ENCODE results near the gene MATCAP1. TPM values are rescaled to one million over a fixed set of nuclear protein-coding genes. Genes with fewer than 3 reads are reported as not detected.

The MATCAP1 gene
- total RNA-seq, 2 donors from 2014 or later: 11.9 to 31.6 TPM

DNA sequence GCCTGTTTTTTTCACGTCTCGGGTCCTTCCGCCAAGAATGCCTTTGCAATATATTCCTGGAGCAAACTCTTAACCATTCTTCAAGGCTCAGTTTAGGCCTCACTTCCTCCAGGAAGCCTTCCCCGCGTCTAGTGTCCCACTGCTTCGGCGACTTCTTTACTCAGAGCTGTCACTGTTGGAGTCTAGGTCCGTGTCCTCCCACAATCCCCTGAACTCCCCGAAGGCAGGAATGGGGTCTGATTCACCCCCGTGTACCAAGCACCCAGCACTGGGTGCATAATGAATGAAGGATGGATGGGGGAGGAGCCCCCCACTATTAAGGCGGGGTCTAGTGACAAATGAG, 508 bp downstream of the MATCAP1 start:
- Histone ChIP-seq H3K4me3 (no peak overlapping the region), H3K27me3 (no peaks in the 10 kb centered on the region), H3K36me3 (replicated peaks in 1 of 2; ENCODE audit: insufficient read depth in 1 of 2, low read depth in 2 of 2) (no peaks in the 10 kb centered on the region), H3K9me3 (no peaks in the 10 kb centered on the region), H3K4me1 (peaks cover 36% of the 10 kb centered on the region), H3K27ac (peak overlapping the region in 3 of 4 donors; percentile 95 to 96 (median 96))
- 6 to 8% methylated on average over 11 of the region's 11 CpGs for WGBS, 2 donors
- TF ChIP-seq, protein P1, sequence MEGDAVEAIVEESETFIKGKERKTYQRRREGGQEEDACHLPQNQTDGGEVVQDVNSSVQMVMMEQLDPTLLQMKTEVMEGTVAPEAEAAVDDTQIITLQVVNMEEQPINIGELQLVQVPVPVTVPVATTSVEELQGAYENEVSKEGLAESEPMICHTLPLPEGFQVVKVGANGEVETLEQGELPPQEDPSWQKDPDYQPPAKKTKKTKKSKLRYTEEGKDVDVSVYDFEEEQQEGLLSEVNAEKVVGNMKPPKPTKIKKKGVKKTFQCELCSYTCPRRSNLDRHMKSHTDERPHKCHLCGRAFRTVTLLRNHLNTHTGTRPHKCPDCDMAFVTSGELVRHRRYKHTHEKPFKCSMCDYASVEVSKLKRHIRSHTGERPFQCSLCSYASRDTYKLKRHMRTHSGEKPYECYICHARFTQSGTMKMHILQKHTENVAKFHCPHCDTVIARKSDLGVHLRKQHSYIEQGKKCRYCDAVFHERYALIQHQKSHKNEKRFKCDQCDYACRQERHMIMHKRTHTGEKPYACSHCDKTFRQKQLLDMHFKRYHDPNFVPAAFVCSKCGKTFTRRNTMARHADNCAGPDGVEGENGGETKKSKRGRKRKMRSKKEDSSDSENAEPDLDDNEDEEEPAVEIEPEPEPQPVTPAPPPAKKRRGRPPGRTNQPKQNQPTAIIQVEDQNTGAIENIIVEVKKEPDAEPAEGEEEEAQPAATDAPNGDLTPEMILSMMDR (IDR thresholded peaks at IDR 0.05): no peak
- TF ChIP-seq POLR2A (IDR thresholded peaks at IDR 0.05): no peak
- DNase-seq (no peak), ATAC-seq (no peak)
- intact Hi-C loops (cut with DNase I): loop anchor here (10.0 kb wide), 1 partner anchor 208 kb away; no protein-coding TSS in a partner anchor

DNA sequence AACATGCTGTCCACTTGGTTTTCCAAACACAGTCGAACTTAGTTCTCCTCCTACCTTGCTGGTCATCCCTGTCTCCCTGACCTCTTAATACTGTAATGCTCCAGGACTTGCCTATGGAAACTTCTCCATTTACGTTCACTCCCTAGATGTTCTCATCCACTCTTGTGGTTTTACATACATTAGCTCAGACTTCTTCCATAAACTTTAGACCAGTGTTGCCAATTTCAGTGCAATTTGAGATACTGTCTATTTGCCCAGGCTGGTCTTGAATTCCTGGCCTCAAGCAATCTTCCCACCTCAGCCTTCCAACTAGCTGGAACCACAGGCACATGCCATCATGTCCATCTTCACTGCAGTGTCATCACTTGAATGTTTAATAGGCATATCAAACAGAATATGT, 1.5 kb downstream of the MATCAP1 start:
- peaks cover 44% of the 10 kb centered on the region for H3K4me1 ChIP-seq
- WGBS, 2 donors: 76 to 85% methylated on average over 2 of the region's 2 CpGs
- TF ChIP-seq, protein P1 (IDR thresholded peaks at IDR 0.05): no peak
- no peak for TF ChIP-seq POLR2A (IDR thresholded peaks at IDR 0.05)
- intact Hi-C loops (cut with DNase I): loop anchor here (10.0 kb wide), 1 partner anchor 207 kb away; no protein-coding TSS in a partner anchor
- ATAC-seq (no peak), DNase-seq (no peak)
- no peaks in the 10 kb centered on the region for H3K36me3 ChIP-seq (replicated peaks in 1 of 2; ENCODE audit: insufficient read depth in 1 of 2, low read depth in 2 of 2)
- H3K27ac ChIP-seq: no peak overlapping the region
- H3K9me3 ChIP-seq: no peaks in the 10 kb centered on the region
- H3K4me3 ChIP-seq: no peak overlapping the region
- H3K27me3 ChIP-seq: no peaks in the 10 kb centered on the region

DNA sequence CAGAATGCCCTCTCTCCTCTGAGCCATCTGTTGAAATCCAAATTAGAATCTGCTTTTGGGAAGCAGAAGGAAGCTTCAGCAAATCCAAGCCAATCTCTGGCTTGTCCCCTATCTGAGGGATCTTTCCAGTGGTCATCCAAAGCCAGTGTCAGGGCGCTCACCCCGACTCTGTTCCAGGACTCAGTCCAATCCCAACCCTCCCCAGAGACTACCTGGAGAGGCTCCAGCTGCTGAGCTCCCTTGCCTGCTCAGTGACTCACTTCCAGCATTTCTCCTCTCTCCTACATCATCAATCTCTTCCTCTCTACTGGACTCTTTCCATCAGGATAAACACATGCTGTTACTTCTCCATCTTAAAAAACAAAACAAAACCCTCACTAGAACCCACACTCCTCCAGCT, 2.4 kb downstream of the MATCAP1 start:
- no peak for TF ChIP-seq POLR2A (IDR thresholded peaks at IDR 0.05)
- TF ChIP-seq, protein P1 (IDR thresholded peaks at IDR 0.05): no peak
- DNase-seq (peak in 3 of 4 donors; percentile 41 to 56 (median 45)), ATAC-seq (no peak)
- peaks cover 45% of the 10 kb centered on the region for H3K4me1 ChIP-seq
- H3K4me3 ChIP-seq: no peak overlapping the region
- intact Hi-C loops (cut with DNase I): loop anchor here (10.0 kb wide), 1 partner anchor 207 kb away; no protein-coding TSS in a partner anchor
- H3K27me3 ChIP-seq: no peaks in the 10 kb centered on the region
- no peaks in the 10 kb centered on the region for H3K36me3 ChIP-seq (replicated peaks in 1 of 2; ENCODE audit: insufficient read depth in 1 of 2, low read depth in 2 of 2)
- WGBS, 2 donors: 66 to 71% methylated on average over 2 of the region's 2 CpGs
- peak overlapping the region in 1 of 4 donors; percentile 16 for H3K27ac ChIP-seq
- no peaks in the 10 kb centered on the region for H3K9me3 ChIP-seq

DNA sequence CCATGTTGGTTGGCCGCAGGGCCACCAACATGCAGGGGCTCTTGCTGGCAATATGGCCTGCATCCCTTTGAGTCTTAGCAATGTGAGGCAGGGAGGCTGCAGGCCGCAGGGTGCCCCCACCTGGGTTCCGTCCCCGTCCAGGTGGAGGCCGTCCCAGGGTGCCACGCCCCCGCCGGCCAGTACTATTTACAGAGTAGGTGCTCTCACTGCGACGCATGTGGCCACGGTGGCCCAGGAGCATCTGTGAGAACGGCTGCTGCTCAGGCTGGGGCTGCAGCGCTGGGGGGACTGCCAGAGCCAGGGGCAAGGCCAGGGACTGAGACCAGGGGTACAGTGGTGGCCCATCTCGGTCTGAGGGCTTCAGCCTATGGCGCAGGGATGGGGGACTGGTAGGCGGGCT, 3.6 kb downstream of the MATCAP1 start:
- DNase-seq: no peak
- Histone ChIP-seq H3K4me3 (no peak overlapping the region), H3K27ac (no peak overlapping the region), H3K27me3 (no peaks in the 10 kb centered on the region), H3K9me3 (no peaks in the 10 kb centered on the region), H3K4me1 (peaks cover 36% of the 10 kb centered on the region), H3K36me3 (replicated peaks in 1 of 2; ENCODE audit: insufficient read depth in 1 of 2, low read depth in 2 of 2) (no peaks in the 10 kb centered on the region)
- 87% methylated on average over 16 of the region's 16 CpGs; no CpG with 5 or more reads in 1 of the 2 donors for WGBS, 2 donors
- TF ChIP-seq, protein P1 (IDR thresholded peaks at IDR 0.05): no peak
- no peak for TF ChIP-seq POLR2A (IDR thresholded peaks at IDR 0.05)
- no peak for ATAC-seq
- intact Hi-C loops (cut with DNase I): loop anchor here (10.0 kb wide), 1 partner anchor 205 kb away; no protein-coding TSS in a partner anchor

DNA sequence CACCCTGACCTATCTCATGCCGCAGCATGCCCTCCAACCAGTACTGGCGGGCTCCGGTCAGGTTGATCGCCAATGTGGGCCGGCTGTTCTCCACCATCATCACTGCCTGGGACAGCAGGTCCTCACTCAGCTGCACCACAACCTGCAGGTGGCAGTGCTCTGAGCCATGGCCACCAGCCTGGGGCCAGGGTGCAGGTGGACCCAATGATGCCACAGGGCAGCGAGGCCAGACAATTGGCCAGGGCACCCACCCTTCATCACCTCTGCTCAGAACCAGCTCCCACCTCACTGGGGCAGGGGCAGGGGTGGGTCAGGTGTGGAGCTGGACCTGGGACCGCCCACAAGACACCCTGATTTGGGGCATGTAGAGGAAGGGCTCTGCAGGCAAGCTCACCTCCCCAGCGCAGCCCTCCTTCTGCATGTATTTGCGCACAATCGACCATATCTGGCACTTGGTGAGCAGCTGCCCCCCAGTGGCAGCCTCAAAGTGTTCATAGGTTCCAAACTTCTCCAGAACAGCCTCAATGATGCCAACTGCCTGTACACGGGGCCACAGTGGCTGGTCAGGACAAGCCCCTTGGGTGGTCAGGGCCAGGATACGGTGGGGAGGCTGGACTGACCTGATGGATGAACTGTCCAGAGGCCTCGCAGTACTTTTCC, 4.2 kb downstream of the MATCAP1 start:
- intact Hi-C loops (cut with DNase I): loop anchor here (10.0 kb wide), 1 partner anchor 205 kb away; no protein-coding TSS in a partner anchor
- WGBS, 2 donors: 92 to 100% methylated on average over 1 to 12 of the region's 13 CpGs
- Histone ChIP-seq H3K27me3 (no peaks in the 10 kb centered on the region), H3K36me3 (replicated peaks in 1 of 2; ENCODE audit: insufficient read depth in 1 of 2, low read depth in 2 of 2) (no peaks in the 10 kb centered on the region), H3K27ac (no peak overlapping the region), H3K4me3 (no peak overlapping the region), H3K4me1 (peaks cover 34% of the 10 kb centered on the region), H3K9me3 (no peaks in the 10 kb centered on the region)
- TF ChIP-seq, protein P1 (IDR thresholded peaks at IDR 0.05): no peak
- no peak for TF ChIP-seq POLR2A (IDR thresholded peaks at IDR 0.05)
- DNase-seq: no peak
- ATAC-seq: no peak

Data from body of pancreas (tissue), 4 donors.